ENCODE measurements around the gene TRUB2.
"Not testable (repeated sequence)": the region's sequence is repeated elsewhere in the genome, so short reads cannot be mapped to it uniquely, and the experiment has no call there.

TRUB2 gene

DNA sequence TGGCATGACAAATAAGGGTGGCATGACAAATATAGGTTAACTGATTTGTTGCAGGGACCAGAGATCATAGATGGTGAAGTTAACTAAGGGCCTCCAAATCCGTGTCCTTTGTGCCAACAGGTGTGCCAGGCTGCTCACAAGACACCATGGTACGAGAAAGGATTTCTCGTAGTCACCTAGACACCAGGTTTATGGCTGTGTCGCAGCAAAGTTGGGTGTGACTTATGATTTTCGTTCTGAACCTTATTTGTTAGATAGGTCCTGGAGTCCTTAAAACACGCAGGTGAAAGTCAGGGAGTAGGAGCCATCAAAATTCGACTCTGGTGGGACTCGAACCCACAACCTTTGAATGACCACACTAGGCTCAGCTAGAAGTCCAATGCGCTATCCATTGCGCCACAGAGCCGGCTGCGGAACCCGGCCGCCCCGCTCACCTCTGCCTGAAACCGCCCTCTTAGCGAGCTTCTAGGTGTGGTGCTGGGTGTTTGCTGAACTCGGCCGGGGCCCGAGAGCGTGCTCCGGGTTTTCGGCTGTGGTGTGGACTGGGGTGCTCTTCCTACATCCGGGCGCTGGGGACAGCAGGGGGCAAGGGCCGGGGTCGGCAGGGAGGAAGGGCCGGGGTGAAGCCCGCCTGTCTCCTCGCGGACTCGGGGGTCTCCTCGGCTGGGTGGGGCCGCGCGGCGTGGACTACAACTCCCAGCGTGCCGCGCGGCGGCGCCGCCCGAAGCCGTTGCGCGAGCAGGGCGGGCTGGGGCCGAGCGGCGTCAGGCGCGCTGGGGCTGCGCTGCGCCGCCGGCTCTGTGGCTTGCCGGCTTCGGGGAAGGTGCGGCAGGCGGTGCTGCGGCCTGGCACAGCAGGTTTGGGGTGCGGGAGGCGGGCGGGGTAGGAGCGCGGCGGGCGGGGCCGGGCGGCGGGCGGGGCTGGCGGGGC, 17.8 kb upstream of the TRUB2 start, which contains the start of gene SLC27A4:
TSS of gene SLC27A4 (plus strand) at position 767 of the 930 bp plus-strand sequence. CDS start 2,606 bp downstream, outside the sequence.
- peak; percentile 78 for DNase-seq

DNA sequence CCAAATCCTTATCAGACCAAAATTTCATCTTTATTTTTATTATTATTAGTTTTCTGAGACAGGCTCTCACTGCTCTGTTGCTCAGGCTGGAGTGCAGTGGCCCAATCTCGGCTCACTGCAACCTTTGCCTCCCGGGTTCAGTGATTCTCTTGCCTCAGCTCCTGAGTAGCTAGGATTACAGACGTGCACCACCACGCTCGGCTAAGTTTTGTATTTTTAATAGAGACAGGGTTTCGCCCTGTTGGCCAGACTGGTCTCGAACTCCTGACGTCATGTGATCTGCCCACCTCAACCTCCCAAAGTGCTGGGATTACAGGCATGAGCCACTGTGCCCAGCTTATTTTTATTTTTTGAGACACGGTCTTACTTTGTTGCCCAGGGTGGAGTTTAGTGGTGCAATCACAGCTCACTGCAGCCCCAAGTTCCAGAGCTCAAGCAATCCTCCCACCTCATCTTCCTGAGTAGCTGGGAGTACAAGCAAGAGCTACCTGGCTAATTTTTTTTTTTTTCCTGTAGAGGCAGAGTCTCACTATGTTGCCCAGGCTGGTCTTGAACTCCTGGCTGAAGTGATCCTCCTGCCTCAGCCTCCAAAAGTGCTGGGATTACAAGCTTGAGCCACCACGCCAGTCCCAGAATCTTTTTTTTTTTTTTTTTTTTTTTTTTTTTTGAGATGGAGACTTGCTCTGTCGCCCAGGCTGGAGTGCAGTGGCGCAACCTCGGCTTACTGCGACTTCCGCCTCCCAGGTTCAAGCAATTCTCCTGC, 16.8 kb upstream of the TRUB2 start:
- not testable (repeated sequence) for DNase-seq

DNA sequence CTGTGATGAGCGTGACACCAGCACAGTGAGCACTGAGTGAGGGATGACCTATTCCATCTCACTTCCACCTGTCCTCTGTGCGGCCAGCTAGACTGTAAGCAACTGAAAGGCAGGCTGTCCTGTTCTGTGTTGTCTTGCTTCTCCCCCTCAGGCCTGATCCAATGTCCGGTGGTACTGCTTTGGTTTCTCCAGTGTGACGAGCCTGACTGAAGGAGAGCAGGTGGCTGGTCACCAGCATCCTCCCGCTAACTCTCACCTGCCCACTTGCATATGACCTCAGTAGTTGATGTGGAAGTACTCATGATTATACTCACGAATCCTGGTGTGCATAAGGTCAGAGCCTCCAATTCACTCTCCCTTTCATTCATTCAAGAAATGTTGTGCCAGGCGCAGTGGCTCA, 15.7 kb upstream of the TRUB2 start:
- DNase-seq: no peak

DNA sequence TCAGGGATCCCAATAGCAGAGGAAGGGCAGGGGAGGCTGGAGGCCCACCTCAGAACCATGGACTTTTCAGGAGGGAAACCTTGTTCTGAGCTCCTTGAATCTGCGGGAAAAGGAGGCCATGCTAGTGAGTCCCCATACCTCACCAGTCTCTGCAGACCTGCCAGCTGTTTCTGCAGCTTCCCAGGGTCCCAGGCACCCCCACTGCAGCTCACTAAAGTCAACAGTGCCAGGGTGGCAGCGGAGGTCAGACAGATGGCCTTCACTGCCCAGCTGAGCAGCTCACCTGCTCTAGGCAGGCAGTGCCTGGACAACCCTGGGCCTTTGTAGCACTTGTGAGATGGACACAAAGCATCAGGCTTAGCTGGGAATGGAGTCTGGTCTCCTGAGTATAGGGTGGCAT, 13.7 kb upstream of the TRUB2 start:
- no peak for DNase-seq

DNA sequence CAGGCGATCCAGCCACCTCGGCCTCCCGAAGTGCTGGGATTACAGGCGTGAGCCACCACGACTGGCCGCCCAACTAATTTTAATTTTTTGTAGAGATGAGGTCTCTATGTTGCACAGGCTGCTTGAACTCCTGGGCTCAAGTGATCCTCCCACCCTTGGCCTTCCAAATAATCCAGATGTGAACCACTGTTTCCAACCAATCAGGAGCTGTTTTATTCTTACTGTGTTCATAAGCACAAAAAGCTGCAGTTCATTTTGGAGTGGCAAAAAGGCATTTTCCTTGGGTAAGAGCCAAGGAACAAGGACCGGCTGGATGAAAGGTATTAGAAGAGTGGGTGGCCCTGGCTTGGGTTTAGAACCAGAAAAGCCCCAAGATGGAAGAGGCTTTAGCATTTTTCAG, 12.9 kb upstream of the TRUB2 start:
- DNase-seq: no peak

DNA sequence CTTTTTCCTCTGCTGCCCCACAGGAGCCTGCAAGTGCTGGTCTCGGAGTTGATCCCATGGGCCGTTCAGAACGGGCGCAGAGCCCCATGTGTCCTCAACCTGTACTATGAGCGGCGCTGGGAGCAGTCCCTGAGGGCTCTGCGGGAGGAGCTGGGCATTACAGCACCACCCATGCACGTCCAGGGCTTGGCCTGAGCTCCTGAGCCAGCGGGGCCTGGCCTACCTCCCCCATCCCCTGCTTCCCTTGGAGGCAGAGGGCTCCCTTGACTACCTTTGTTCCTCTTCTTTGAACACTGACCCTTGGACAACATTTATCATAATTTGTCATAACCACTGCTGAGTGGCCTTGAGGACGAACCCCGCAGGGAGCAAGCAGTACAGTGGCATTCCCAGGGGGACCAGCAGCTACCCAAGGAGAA, 11.2 kb upstream of the TRUB2 start:
- DNase-seq: no peak

DNA sequence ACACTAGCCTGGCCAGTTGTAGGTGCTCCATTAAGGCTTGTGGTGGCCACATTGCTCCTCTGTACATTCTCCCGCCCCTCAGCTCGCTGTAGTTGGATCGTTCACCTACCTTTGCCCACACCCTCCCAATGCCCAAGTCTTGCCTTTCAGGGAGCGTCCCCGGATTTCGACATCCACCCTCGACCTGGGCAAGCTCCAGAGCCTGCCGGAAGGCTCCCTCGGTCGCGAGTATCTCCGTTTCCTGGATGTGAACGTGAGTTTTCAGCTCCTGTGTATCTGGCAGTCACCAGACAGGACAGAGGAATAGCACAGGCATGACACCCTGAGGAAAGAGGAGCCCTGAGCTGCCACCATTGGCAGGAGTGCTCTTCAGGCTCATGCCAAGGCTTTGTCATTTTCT, 3.4 kb upstream of the TRUB2 start:
- DNase-seq: no peak

DNA sequence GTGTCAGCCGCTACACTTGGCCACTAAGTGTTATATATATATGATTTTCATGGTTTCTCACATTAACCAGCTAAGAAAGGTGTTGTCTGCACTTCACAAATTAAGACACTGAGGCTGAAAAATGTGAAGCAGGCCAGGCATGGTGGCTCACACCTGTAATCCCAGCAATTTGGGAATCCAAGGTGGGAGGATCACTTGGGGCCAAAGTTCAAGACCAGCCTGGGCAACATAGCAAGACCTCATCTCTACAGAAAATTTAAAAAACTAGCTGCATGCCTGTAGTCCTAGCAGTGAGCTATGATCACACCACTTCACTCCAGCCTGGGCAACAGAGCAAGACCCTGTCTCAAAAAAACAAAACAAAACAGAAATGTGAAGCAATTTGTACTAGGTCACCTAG, 2.2 kb upstream of the TRUB2 start:
- no peak for DNase-seq

DNA sequence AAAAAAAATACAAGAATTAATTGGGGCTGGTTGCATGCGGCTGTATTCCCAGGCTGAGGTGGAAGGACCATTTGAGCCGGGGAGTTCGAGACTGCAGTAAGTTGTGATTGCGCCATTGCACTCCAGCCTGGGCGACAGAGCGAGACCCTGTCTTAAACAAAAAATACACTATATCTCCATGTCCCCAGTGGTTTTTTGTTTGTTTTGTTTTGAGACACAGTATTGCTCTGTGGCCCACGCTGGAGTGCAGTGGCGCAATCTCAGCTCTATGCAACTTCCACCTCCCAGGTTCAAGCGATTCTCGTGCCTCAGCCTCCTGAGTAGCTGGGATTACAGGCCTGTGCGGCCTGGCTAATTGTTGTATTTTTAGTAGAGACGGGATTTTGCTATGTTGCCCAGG, 1.5 kb upstream of the TRUB2 start:
- DNase-seq: no peak

DNA sequence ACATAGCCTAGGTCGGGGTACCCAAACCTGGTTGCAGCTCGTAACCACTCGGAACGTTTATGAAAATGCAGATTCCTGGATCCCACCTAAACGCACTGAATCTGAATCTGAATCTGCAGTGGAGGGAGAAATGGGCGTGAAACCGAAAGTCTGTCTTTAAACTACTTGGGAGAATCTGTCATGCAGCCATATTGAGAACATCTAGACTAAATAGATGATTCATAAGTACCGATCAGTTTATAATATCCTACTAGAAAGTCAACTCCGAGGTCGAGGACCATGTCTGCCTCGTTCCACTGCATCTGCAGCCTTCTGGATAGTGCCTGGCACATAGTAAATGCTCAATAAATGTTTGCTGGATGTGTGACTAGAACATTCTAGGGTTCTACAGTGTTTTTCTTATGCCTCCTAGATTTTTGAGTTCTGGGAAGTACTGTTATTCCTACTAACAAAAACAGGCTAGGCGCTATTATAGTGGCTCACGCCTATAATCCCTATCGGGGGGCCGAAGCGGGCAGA, 1.0 kb upstream of the TRUB2 start:
- DNase-seq: peak; percentile 57

DNA sequence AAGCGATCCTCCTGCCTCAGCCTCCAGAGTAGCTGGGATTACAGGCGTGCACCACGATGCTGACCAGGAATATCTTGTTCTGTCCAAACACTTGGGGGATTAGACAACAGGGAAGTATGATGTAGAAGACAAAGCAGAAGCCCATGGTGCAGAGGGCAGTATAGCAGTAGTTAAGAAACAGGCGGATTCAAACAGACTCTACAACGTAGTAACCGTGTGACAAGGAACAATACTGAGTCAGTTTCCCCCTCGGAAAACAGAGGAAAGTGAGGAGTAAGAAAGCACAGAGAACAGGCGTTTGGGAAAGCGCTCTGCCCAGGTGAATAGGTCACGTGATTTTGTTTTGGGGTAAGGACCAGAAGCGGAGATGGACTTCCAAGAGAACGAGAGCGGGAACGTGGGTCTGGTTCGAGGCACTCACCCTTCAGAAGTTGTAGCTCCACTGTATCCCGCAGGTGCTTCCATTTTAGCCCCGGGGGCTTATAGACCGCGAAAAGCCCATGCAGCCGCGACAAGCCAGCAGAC, 306 bp downstream of the TRUB2 start:
- DNase-seq: no peak

DNA sequence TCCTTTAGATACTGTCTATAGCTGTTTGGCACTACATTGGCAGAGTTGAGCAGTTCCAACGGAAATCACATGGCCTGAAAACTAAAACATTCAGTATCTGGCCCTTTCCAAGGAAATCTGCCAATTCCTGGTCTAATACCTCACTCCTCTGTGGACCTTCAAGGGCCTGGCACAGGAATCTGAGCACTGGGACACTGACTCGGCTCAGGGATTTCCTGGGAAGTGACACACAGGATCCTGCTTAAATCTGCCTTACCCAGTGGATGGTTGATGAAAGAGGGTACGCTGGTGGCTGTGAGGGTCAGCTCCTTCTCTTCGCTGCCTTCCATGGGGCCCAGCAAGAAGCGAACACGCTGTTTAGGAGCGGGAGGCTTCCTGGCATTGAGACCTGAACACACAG, 904 bp downstream of the TRUB2 start:
- DNase-seq: no peak

DNA sequence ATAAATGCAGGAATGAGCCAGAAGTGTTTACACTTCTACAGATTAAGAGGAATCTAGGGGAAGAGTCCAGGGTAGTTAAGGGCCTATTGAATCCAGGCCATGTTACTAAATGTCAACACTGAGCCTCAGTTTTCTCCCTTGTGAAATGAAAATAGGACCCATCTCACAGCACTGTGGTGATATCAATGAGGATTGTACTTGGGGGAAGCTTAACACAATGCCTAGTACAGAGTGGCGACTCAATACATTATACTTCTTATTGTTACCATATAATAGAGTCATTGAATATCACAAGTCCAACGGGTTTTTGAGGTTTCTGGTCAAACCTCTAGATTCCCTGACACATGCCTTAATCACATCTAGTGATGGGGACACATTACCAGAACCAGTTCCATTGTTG, 4.6 kb downstream of the TRUB2 start:
- no peak for DNase-seq

DNA sequence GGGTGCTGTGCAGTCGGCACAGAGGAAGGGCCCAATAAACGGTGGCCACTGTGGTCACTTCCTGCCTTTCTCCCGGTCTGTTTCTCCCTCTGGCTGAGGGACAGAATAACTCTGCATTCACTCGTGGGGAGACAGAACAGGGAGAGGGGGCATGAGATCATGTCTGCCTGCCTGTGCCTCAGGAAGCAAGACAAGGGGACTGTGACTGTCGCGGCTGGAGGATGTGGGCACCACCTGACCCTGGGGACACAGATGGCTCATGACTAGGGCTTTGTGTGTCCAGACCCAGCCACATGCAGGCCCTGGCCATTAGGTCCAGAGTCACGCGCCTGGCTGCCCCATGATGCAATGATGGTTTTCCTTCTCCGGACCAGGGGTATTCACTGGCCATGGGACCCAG, 5.8 kb downstream of the TRUB2 start:
- no peak for DNase-seq

DNA sequence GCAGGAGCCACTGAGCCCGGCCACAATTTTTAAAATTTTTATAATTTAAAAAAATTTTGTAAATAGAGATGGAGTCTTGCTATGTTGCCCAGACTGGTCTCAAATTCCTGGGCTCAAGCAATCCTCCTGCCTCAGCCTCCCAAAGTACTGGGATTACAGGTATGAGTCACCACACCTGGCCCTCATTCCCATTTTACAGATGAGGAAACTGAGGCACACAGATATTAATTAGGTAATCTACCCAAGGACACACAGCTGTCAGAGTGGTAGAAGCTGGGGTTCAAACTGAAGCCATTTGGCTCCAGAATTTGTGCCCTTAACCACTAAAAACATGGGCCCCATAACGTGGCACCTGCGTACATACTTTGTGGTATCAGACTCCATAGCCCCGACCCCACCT, 7.5 kb downstream of the TRUB2 start:
- DNase-seq: no peak

DNA sequence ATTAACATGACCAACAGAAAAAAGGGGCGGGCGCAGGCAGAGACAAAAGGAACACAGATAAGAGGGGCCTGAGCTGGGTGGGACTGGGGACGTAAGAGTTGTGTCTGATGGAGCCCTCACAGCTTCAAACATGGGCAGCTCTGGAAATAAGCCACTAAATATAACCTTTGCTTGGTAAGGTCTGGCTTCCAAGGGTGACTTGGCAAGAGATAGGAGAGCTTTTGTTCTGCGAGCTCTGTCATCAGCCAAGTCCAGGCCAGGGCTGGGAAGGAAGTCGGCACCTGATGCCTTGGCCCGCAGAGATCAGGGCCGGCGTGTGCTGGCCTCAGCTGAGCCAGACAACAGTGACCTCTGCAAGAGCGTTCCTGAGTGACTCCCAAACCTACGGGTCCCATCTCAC, 11.8 kb downstream of the TRUB2 start:
- no peak for DNase-seq

DNA sequence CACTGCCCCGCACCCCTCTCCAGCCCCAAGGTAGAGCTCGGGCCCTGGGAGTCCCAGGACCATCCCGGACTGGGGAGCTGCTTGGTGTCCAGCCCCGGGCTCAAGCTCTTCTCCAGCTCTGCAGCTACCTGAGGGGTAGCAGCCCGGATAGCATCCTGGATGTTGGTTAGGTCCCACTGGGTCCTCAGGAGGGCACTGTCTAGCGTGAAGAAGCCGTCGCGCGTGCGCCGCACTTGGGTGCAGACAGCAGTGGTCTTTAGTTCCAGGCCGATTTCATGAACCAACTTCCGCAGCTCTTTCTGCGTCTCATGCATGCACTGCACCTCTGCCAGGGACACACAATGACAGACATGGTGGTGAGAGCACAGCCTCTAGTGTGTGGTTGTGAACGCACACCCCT, 12.7 kb downstream of the TRUB2 start:
- no peak for DNase-seq

DNA sequence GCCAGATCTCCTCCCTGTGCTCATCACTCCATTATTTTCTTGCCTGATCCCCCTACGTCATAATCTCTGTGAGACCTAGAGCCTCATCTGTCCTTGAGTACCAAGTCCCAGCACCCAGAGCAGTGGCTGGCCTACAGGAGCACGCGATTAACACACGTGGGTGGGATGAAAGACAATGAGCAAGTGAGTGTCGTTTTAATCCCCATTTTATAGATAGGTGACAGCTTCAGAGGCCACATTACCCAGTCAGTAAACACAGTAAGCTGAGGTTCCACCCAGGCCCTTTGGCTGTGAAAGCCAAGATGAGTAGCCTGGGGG, 17.3 kb downstream of the TRUB2 start:
- no peak for DNase-seq

DNA sequence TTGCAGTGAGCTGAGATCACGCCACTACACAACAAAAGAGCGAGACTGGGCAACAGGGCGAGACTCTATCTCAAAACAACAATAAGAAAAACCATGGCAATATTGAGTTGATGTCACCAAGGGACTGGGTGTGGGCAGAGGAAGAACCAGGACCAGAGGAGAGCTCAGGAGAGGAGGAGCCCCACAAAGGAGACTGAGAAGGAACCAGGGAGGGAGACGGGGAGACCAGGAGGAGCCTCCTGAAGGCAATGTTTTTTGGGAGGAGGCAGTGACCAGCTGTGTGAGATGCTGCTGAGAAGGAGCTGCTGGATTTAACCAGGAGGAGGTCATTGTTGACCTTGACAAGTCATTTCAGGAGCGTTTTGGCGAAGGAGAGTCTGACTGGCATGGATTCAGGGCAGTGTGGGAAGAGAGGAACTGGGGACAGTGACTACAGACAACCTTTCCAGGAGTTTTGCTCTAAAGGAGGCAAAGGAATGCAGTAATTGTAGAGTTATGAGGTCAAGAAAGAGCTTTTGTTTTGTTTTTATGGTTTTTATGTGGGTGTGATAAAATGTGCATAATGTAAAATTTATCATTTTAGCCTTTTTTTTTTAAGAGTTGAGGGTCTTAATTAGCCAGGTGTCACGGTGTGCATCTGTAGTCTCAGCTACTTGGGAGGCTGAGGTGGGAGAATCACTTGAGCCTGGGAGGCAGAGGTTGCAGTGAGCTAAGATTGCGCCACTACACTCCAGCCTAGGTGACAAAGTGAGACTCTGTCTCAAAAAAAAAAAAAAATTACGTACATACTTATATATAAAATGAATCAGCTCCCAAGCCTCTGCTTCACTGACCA, 17.9 kb downstream of the TRUB2 start:
- DNase-seq: no peak

DNA sequence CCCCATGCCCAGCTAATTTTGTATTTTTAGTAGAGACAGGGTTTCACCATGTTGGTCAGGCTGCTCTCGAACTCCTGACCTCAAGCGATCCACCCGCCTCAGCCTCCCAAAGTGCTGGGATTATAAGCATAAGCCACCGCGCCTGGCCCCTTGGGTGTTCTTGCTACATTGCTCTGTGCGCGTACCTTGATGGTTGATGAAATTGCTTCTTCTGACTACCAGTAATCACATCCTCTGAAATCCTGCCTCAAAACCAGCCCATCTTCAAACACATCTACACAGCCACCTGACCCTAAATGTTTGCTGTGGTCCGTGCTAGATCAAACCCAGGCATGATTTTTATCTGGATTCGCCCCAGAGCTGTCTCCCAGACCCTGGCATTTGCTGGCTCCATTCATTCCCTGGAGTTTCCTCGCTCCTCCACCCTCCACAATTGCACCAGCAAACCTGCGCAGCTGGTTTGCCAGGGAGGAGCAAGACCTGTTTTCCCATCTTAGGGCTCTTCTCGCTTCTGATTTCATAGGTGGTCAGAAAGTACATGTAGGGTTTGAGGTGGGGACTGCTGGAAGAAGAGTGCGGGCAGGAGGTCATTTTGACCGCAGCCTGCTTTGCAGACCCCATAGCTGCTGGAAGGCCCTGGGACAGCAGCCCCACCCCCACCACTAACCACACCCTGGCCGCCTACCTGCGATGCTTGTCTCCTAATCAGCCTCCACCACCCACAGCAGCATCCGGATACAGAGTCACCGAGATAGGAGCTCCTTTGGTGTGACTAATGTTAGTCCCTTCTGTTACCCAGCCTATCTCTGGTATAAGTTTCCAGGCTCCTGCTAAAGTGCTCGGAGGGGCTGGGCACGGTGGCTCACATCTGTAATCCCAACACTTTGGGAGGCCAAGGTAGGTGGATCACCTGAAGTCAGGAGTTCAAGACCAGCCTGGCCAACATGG, 23.4 kb downstream of the TRUB2 start:
- no peak for DNase-seq

DNA sequence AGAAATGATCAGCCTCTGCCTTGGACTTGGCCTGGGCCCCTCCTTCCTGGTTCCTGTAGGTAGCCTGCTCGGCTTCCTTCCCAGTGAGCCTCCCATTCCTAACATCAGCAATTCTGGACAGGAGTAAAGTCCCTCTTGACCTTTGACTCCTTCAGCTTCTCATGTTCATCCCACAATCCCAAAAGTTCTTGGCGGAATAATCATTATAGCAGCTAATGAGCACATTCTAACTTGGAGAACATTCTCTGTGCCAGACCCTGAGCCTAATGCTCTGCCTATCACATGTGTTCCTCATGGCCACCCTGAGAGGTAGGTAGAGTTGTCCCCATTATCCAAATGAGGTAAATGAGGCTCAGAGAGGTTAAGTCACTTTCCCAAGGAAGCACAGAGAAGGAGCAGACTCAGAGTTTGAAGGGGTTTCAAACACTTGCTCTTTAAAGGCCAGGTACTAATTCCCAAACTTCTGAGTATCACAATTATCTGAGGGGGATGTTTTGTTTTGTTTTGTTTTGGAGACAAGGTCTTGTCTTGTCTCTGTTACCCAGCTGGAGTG, 24.9 kb downstream of the TRUB2 start:
- DNase-seq: no peak

All from stimulated activated CD4-positive, alpha-beta T cell treated with anti-CD3 and anti-CD28 coated beads, Interleukin-4, amount 100 ng/mL, for 24 hours (primary cell).